Small intestine (tissue), 7 donors: ENCODE measurements around the gene CPPED1. TPM values are rescaled to one million over a fixed set of nuclear protein-coding genes. Genes with fewer than 3 reads are reported as not detected.

Source experiments
- DNase-seq, 2 donors: peaks; one replicate each; pipeline versions ENCODE4 v3.0.0 to v3.0.0-alpha.2; 2013
- FAIRE-seq: peaks from 2 replicates; lab custom pipeline; 2012; peaks lifted over from hg19 to GRCh38; lab: Jason Lieb, UNC
- H3K27ac ChIP-seq, 3 donors: one replicate each; pipeline ENCODE4 v1.5.1; 2013; ENCODE audit warnings: low read length in 2 of 3, mild to moderate bottlenecking in 2 of 3, control low read depth in 1 of 3, inconsistent platforms in 1 of 3, low read depth in 1 of 3, moderate library complexity in 1 of 3
- H3K27me3 ChIP-seq, 3 donors: one replicate each; pipeline ENCODE4 v1.6.1; 2013; ENCODE audit warnings: low read length in 3 of 3, inconsistent platforms in 1 of 3; ENCODE audit not compliant: control insufficient read depth in 3 of 3, insufficient read depth in 3 of 3
- H3K36me3 ChIP-seq, 3 donors: one replicate each; pipeline ENCODE4 v1.6.1; 2013; ENCODE audit warnings: low read length in 3 of 3, inconsistent platforms in 1 of 3, low read depth in 1 of 3, mild to moderate bottlenecking in 1 of 3, moderate library complexity in 1 of 3; ENCODE audit not compliant: control insufficient read depth in 3 of 3, insufficient read depth in 2 of 3
- H3K4me1 ChIP-seq, 3 donors: one replicate each; pipeline ENCODE4 v1.6.1; 2013; ENCODE audit warnings: low read length in 2 of 3, inconsistent platforms in 1 of 3, low read depth in 1 of 3, mild to moderate bottlenecking in 1 of 3, moderate library complexity in 1 of 3; ENCODE audit not compliant: control insufficient read depth in 3 of 3, insufficient read depth in 2 of 3
- H3K4me3 ChIP-seq, 3 donors: one replicate each; pipeline ENCODE4 v1.5.1; 2013; ENCODE audit warnings: low read length in 3 of 3, control low read depth in 1 of 3, inconsistent platforms in 1 of 3, low read depth in 1 of 3, mild to moderate bottlenecking in 1 of 3, moderate library complexity in 1 of 3
- H3K9me3 ChIP-seq, 2 donors: one replicate each; pipeline ENCODE4 v1.6.1; 2013; ENCODE audit warnings: low read depth in 1 of 2, low read length in 1 of 2; ENCODE audit not compliant: control insufficient read depth in 2 of 2, insufficient read depth in 1 of 2
- WGBS, 3 donors: extraction: QIAGEN DNeasy Blood & Tissue Kit; methylation state at CpG; one replicate each; pipeline ENCODE4 v1.1.7; 2013; 5-methylcytosine and 5-hydroxymethylcytosine counted together
- polyA plus RNA-seq, 4 donors: library from polyadenylated mRNA; stranded (reverse) in 3 of 4; unstranded in 1 of 4; fragments of 200-250 nt in 3 of 4; fragments of 120-200 nt in 1 of 4; gene quantifications; one replicate each; pipeline versions ENCODE4 v1.2.1 to v1.2.3, GENCODE V29; 2013
- donor health status: healthy with polysubstance abuse.
- donor health status: control.
- donor health status: control.
- donor health status: Bipolar disorder and iron deficiency.
- donor health status: healthy.

The CPPED1 gene
- polyA plus RNA-seq, 4 donors, result 15.7 to 34.0 (median 26.9) TPM

- H3K4me3 ChIP-seq, result no peak overlapping the region
- 76 to 89% (median 81%) methylated on average over 9 of the region's 9 CpGs for WGBS, 3 donors
- H3K27me3 ChIP-seq, result no peaks in the 10 kb centered on the region
- H3K9me3 ChIP-seq, result peaks cover 0 to 2% of the 10 kb centered on the region in 2 donors
- H3K36me3 ChIP-seq, result peaks cover 0 to 12% (median 2%) of the 10 kb centered on the region in 3 donors
- no peaks in the 10 kb centered on the region for H3K4me1 ChIP-seq
- FAIRE-seq, result no peak
- DNase-seq, result no peak
- H3K27ac ChIP-seq, result no peak overlapping the region
Observed at GRCh38 chr16:12664164-12664733, 139.4 kb downstream of the CPPED1 start.

- Histone ChIP-seq H3K4me3 (no peak overlapping the region), H3K36me3 (peaks cover 0 to 10% (median 2%) of the 10 kb centered on the region in 3 donors), H3K4me1 (no peaks in the 10 kb centered on the region), H3K9me3 (peaks cover 0 to 11% of the 10 kb centered on the region in 2 donors), H3K27me3 (no peaks in the 10 kb centered on the region), H3K27ac (no peak overlapping the region)
- peak; percentile 34 to 70 for DNase-seq
- WGBS, 3 donors, result 55 to 82% (median 70%) methylated on average over 10 of the region's 10 CpGs
- no peak for FAIRE-seq
Observed at GRCh38 chr16:12661656-12662172, 142.0 kb downstream of the CPPED1 start.

GRCh38 chr16:12659871-12660270 lies 143.8 kb downstream of the CPPED1 start:
- DNase-seq, result no peak
- no peak for FAIRE-seq
- 77 to 85% (median 81%) methylated on average over 3 of the region's 3 CpGs for WGBS, 3 donors
- H3K27me3 ChIP-seq, result no peaks in the 10 kb centered on the region
- peaks cover 0 to 10% (median 2%) of the 10 kb centered on the region in 3 donors for H3K36me3 ChIP-seq
- peaks cover 0 to 11% of the 10 kb centered on the region in 2 donors for H3K9me3 ChIP-seq
- H3K4me3 ChIP-seq, result no peak overlapping the region
- H3K4me1 ChIP-seq, result no peaks in the 10 kb centered on the region
- H3K27ac ChIP-seq, result no peak overlapping the region

GRCh38 chr16:12658506-12658905 lies 145.2 kb downstream of the CPPED1 start:
- DNase-seq, result no peak
- Histone ChIP-seq H3K4me3 (no peak overlapping the region), H3K9me3 (peaks cover 0 to 11% of the 10 kb centered on the region in 2 donors), H3K36me3 (no peaks in the 10 kb centered on the region), H3K4me1 (no peaks in the 10 kb centered on the region), H3K27ac (no peak overlapping the region), H3K27me3 (no peaks in the 10 kb centered on the region)
- 92 to 96% (median 92%) methylated on average over 5 of the region's 5 CpGs for WGBS, 3 donors
- no peak for FAIRE-seq

- H3K27ac ChIP-seq, result no peak overlapping the region
- FAIRE-seq (no peak), DNase-seq (no peak)
- 75 to 85% (median 81%) methylated on average over 11 of the region's 11 CpGs for WGBS, 3 donors
- H3K4me1 ChIP-seq, result no peaks in the 10 kb centered on the region
- H3K27me3 ChIP-seq, result no peaks in the 10 kb centered on the region
- H3K36me3 ChIP-seq, result no peaks in the 10 kb centered on the region
- H3K4me3 ChIP-seq, result no peak overlapping the region
- H3K9me3 ChIP-seq, result peaks cover 0 to 11% of the 10 kb centered on the region in 2 donors
Observed at GRCh38 chr16:12655537-12655936, 148.2 kb downstream of the CPPED1 start.

GRCh38 chr16:12653820-12654392 lies 149.8 kb downstream of the CPPED1 start:
- no peak for DNase-seq
- no peaks in the 10 kb centered on the region for H3K36me3 ChIP-seq
- peaks cover 0 to 11% of the 10 kb centered on the region in 2 donors for H3K9me3 ChIP-seq
- H3K4me3 ChIP-seq, result no peak overlapping the region
- FAIRE-seq, result no peak
- no peaks in the 10 kb centered on the region for H3K4me1 ChIP-seq
- no peaks in the 10 kb centered on the region for H3K27me3 ChIP-seq
- 82 to 95% (median 88%) methylated on average over 2 of the region's 2 CpGs for WGBS, 3 donors
- no peak overlapping the region for H3K27ac ChIP-seq

GRCh38 chr16:12652924-12653323 lies 150.8 kb downstream of the CPPED1 start:
- Histone ChIP-seq H3K9me3 (peaks cover 0 to 2% of the 10 kb centered on the region in 2 donors), H3K36me3 (no peaks in the 10 kb centered on the region), H3K4me1 (no peaks in the 10 kb centered on the region), H3K27me3 (no peaks in the 10 kb centered on the region), H3K27ac (no peak overlapping the region), H3K4me3 (no peak overlapping the region)
- DNase-seq (no peak), FAIRE-seq (no peak)
- WGBS, 3 donors, result 86 to 88% (median 87%) methylated on average over 4 of the region's 4 CpGs

- 42 to 53% (median 49%) methylated on average over 16 of the region's 16 CpGs for WGBS, 3 donors
- no peak for FAIRE-seq
- Histone ChIP-seq H3K27me3 (no peaks in the 10 kb centered on the region), H3K9me3 (no peaks in the 10 kb centered on the region), H3K4me1 (no peaks in the 10 kb centered on the region), H3K27ac (no peak overlapping the region), H3K36me3 (no peaks in the 10 kb centered on the region), H3K4me3 (no peak overlapping the region)
- peak in 1 of 2 donors; percentile 11 for DNase-seq
Observed at GRCh38 chr16:12651765-12652512, 151.7 kb downstream of the CPPED1 start.
